Gastroesophageal sphincter (tissue), 3 donors: ENCODE data around the gene ACTL8.

Experiments
- EP300 ChIP-seq: sonication (generic); formaldehyde crosslinking; IDR thresholded peaks from one replicate; pipeline ENCODE4 v1.6.1; 2017; ENCODE audit warnings: antibody characterized with exemption, mild to moderate bottlenecking
- POLR2A ChIP-seq, 2 donors: fragments of 450-650 bp; IDR thresholded peaks; one replicate each; pipeline ENCODE4 v1.6.1; 2017; ENCODE audit warnings: antibody characterized with exemption in 2 of 2, mild to moderate bottlenecking in 2 of 2, moderate library complexity in 1 of 2
- POLR2AphosphoS5 ChIP-seq: sonication (generic); formaldehyde crosslinking; IDR thresholded peaks from one replicate; pipeline ENCODE4 v1.6.1; 2017; ENCODE audit warnings: antibody characterized with exemption
- TF ChIP-seq, protein P1 (sequence below), 4 experiments: fragments of 200-600 bp in 2 of 4; fragments of 450-650 bp in 2 of 4; sonication (generic) in 1 of 4; IDR thresholded peaks; one replicate each; pipeline ENCODE4 v1.5.1; 2017 to 2019; ENCODE audit warnings: antibody characterized with exemption in 4 of 4, mild to moderate bottlenecking in 2 of 4, moderate library complexity in 2 of 4

DNA sequence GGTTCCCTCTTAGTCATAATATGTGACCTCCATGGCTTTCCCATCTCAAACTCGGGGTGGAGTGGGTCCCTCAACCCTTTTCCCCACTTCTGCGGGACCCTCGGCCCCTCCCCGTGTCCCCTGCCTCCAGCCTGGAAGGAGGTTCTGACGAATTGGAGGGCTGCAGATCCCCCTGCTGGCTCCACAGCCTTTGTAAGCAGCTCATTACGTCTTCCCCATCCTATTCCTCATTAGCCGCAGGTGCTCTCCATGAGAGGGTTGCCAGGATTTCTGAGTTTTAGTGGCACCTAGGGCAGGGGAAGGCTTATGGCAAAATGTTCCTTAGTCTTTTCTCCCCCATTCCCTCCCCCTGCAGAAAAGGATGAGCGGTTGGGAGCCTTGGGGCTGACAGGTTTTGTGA is 8.3 kb downstream of the ACTL8 start:
- TF ChIP-seq POLR2AphosphoS5: no peak
- TF ChIP-seq, protein P1, sequence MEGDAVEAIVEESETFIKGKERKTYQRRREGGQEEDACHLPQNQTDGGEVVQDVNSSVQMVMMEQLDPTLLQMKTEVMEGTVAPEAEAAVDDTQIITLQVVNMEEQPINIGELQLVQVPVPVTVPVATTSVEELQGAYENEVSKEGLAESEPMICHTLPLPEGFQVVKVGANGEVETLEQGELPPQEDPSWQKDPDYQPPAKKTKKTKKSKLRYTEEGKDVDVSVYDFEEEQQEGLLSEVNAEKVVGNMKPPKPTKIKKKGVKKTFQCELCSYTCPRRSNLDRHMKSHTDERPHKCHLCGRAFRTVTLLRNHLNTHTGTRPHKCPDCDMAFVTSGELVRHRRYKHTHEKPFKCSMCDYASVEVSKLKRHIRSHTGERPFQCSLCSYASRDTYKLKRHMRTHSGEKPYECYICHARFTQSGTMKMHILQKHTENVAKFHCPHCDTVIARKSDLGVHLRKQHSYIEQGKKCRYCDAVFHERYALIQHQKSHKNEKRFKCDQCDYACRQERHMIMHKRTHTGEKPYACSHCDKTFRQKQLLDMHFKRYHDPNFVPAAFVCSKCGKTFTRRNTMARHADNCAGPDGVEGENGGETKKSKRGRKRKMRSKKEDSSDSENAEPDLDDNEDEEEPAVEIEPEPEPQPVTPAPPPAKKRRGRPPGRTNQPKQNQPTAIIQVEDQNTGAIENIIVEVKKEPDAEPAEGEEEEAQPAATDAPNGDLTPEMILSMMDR (IDR thresholded peaks at IDR 0.05): no peak
- TF ChIP-seq POLR2A (IDR thresholded peaks at IDR 0.05): no peak
- TF ChIP-seq EP300: no peak
